Mucosa of stomach (tissue), 1 donor: Measurements from ENCODE around the gene ADRA2C.

Source experiments
- H3K27me3 ChIP-seq: one replicate; pipeline ENCODE4 v1.7.0; 2013; ENCODE audit warnings: mild to moderate bottlenecking, low read length; ENCODE audit not compliant: control insufficient read depth, insufficient read depth
- H3K36me3 ChIP-seq: one replicate; pipeline ENCODE4 v1.7.0; 2013; ENCODE audit warnings: low read length; ENCODE audit not compliant: control insufficient read depth, insufficient read depth
- H3K4me1 ChIP-seq: one replicate; pipeline ENCODE4 v1.7.0; 2013; ENCODE audit warnings: mild to moderate bottlenecking, low read length; ENCODE audit not compliant: control insufficient read depth, insufficient read depth
- H3K4me3 ChIP-seq: one replicate; pipeline ENCODE4 v1.7.0; 2013; ENCODE audit warnings: low read length
- H3K9ac ChIP-seq: one replicate; pipeline ENCODE4 v1.7.0; 2013; ENCODE audit warnings: mild to moderate bottlenecking, low read length, moderate library complexity
- H3K9me3 ChIP-seq: one replicate; pipeline ENCODE4 v1.7.0; 2013; ENCODE audit warnings: mild to moderate bottlenecking, low read length, moderate library complexity; ENCODE audit not compliant: control insufficient read depth
- donor health status: Pancreatic carcinoma.

The ADRA2C gene

GRCh38 chr4:3807311-3807710 lies 41.1 kb downstream of the ADRA2C start:
- Histone ChIP-seq H3K4me3 (no peak overlapping the region), H3K27me3 (peaks cover 9% of the 10 kb centered on the region), H3K9ac (no peak overlapping the region), H3K9me3 (no peaks in the 10 kb centered on the region), H3K4me1 (no peaks in the 10 kb centered on the region), H3K36me3 (no peaks in the 10 kb centered on the region)

GRCh38 chr4:3807822-3808496 lies 41.8 kb downstream of the ADRA2C start:
- no peak overlapping the region for H3K4me3 ChIP-seq
- no peak overlapping the region for H3K9ac ChIP-seq
- H3K36me3 ChIP-seq: no peaks in the 10 kb centered on the region
- H3K9me3 ChIP-seq: no peaks in the 10 kb centered on the region
- no peaks in the 10 kb centered on the region for H3K4me1 ChIP-seq
- H3K27me3 ChIP-seq: peaks cover 8% of the 10 kb centered on the region

- Histone ChIP-seq H3K9me3 (no peaks in the 10 kb centered on the region), H3K4me1 (no peaks in the 10 kb centered on the region), H3K9ac (no peak overlapping the region), H3K4me3 (no peak overlapping the region), H3K27me3 (peaks cover 3% of the 10 kb centered on the region), H3K36me3 (no peaks in the 10 kb centered on the region)
Measured at GRCh38 chr4:3808597-3808996, 42.4 kb downstream of the ADRA2C start.

GRCh38 chr4:3809028-3809427 lies 42.8 kb downstream of the ADRA2C start:
- Histone ChIP-seq H3K4me1 (no peaks in the 10 kb centered on the region), H3K36me3 (no peaks in the 10 kb centered on the region), H3K9ac (no peak overlapping the region), H3K9me3 (no peaks in the 10 kb centered on the region), H3K27me3 (peaks cover 3% of the 10 kb centered on the region), H3K4me3 (no peak overlapping the region)

- H3K27me3 ChIP-seq: peaks cover 3% of the 10 kb centered on the region
- no peak overlapping the region for H3K9ac ChIP-seq
Measured at GRCh38 chr4:3809451-3810110, 43.4 kb downstream of the ADRA2C start.

GRCh38 chr4:3810111-3810680 lies 44.0 kb downstream of the ADRA2C start:
- peaks cover 3% of the 10 kb centered on the region for H3K27me3 ChIP-seq

More at GRCh38 chr4:3809451-3810110, 43.4 kb downstream of the ADRA2C start:
- Histone ChIP-seq H3K9me3 (no peaks in the 10 kb centered on the region), H3K36me3 (no peaks in the 10 kb centered on the region), H3K4me3 (no peak overlapping the region), H3K4me1 (no peaks in the 10 kb centered on the region)

GRCh38 chr4:3810796-3811485 lies 44.8 kb downstream of the ADRA2C start:
- Histone ChIP-seq H3K36me3 (no peaks in the 10 kb centered on the region), H3K4me3 (no peak overlapping the region), H3K9me3 (no peaks in the 10 kb centered on the region), H3K27me3 (peaks cover 3% of the 10 kb centered on the region), H3K9ac (no peak overlapping the region), H3K4me1 (no peaks in the 10 kb centered on the region)

More at GRCh38 chr4:3810111-3810680, 44.0 kb downstream of the ADRA2C start:
- no peaks in the 10 kb centered on the region for H3K36me3 ChIP-seq
- no peaks in the 10 kb centered on the region for H3K4me1 ChIP-seq
- H3K9me3 ChIP-seq: no peaks in the 10 kb centered on the region
- H3K9ac ChIP-seq: no peak overlapping the region
- no peak overlapping the region for H3K4me3 ChIP-seq

- no peaks in the 10 kb centered on the region for H3K9me3 ChIP-seq
- no peak overlapping the region for H3K4me3 ChIP-seq
- H3K27me3 ChIP-seq: peaks cover 3% of the 10 kb centered on the region
- H3K36me3 ChIP-seq: no peaks in the 10 kb centered on the region
- H3K4me1 ChIP-seq: no peaks in the 10 kb centered on the region
- H3K9ac ChIP-seq: no peak overlapping the region
Measured at GRCh38 chr4:3811621-3812020, 45.4 kb downstream of the ADRA2C start.

GRCh38 chr4:3812211-3812934 lies 46.2 kb downstream of the ADRA2C start:
- Histone ChIP-seq H3K4me1 (no peaks in the 10 kb centered on the region), H3K9ac (no peak overlapping the region), H3K36me3 (no peaks in the 10 kb centered on the region), H3K27me3 (peaks cover 3% of the 10 kb centered on the region), H3K9me3 (no peaks in the 10 kb centered on the region), H3K4me3 (no peak overlapping the region)

- H3K9ac ChIP-seq: no peak overlapping the region
- no peak overlapping the region for H3K4me3 ChIP-seq
- no peaks in the 10 kb centered on the region for H3K9me3 ChIP-seq
- H3K4me1 ChIP-seq: no peaks in the 10 kb centered on the region
- no peaks in the 10 kb centered on the region for H3K36me3 ChIP-seq
- peaks cover 3% of the 10 kb centered on the region for H3K27me3 ChIP-seq
Measured at GRCh38 chr4:3813151-3814052, 47.2 kb downstream of the ADRA2C start.

GRCh38 chr4:3814053-3814570 lies 47.9 kb downstream of the ADRA2C start:
- no peaks in the 10 kb centered on the region for H3K36me3 ChIP-seq
- H3K27me3 ChIP-seq: peaks cover 3% of the 10 kb centered on the region
- H3K9me3 ChIP-seq: no peaks in the 10 kb centered on the region
- no peak overlapping the region for H3K4me3 ChIP-seq
- H3K4me1 ChIP-seq: no peaks in the 10 kb centered on the region
- no peak overlapping the region for H3K9ac ChIP-seq
